GM19397 (cell line): ENCODE measurements around the gene CELA1.
"Not testable (repeated sequence)": the region's sequence is repeated elsewhere in the genome, so short reads cannot be mapped to it uniquely, and the experiment has no call there.

Experiments
- ATAC-seq: cut with Tn5 transposase; IDR thresholded peaks from one replicate; pipeline ENCODE4 v1.9.1; 2021; ENCODE audit warnings: mild to moderate bottlenecking, moderate library complexity; ENCODE audit not compliant: unreplicated experiment

The CELA1 gene

GRCh38 chr12:51320695-51321320, 25.7 kb downstream of the CELA1 start:
- no peak for ATAC-seq

- no peak for ATAC-seq
These were observed 26.2 kb downstream of the CELA1 start for GRCh38 chr12:51320311-51320694.

- ATAC-seq, result no peak
These were observed 27.5 kb downstream of the CELA1 start for GRCh38 chr12:51318846-51319599.

GRCh38 chr12:51318057-51318806, 28.2 kb downstream of the CELA1 start:
- not testable (repeated sequence) for ATAC-seq

GRCh38 chr12:51311389-51311788, 35.1 kb downstream of the CELA1 start:
- no peak for ATAC-seq

GRCh38 chr12:51307655-51308593, 38.6 kb downstream of the CELA1 start:
- ATAC-seq, result no peak

GRCh38 chr12:51306507-51306906, 40.0 kb downstream of the CELA1 start:
- ATAC-seq, result no peak

GRCh38 chr12:51300768-51301167, 45.7 kb downstream of the CELA1 start:
- ATAC-seq, result not testable (repeated sequence)

GRCh38 chr12:51295651-51296050, 50.8 kb downstream of the CELA1 start:
- no peak for ATAC-seq

- not testable (repeated sequence) for ATAC-seq
These were observed 52.4 kb downstream of the CELA1 start for GRCh38 chr12:51294097-51294496.

- no peak for ATAC-seq
These were observed 52.8 kb downstream of the CELA1 start for GRCh38 chr12:51293696-51294095.

- ATAC-seq, result not testable (repeated sequence)
These were observed 54.6 kb downstream of the CELA1 start for GRCh38 chr12:51291603-51292513.

GRCh38 chr12:51285843-51286242, 60.6 kb downstream of the CELA1 start:
- ATAC-seq, result no peak

- ATAC-seq, result no peak
These were observed 65.1 kb downstream of the CELA1 start for GRCh38 chr12:51281202-51281924.
